SW480 (cell line): ENCODE results near the gene GPD1.

Experiments used
- DNase-seq: peaks from one replicate; pipeline ENCODE4 v3.0.0-alpha.2; 2016; ENCODE audit warnings: low spot score

The GPD1 gene

GRCh38 chr12:50101663-50102062, 2.1 kb upstream of the GPD1 start:
- peak; percentile 53 for DNase-seq

DNA sequence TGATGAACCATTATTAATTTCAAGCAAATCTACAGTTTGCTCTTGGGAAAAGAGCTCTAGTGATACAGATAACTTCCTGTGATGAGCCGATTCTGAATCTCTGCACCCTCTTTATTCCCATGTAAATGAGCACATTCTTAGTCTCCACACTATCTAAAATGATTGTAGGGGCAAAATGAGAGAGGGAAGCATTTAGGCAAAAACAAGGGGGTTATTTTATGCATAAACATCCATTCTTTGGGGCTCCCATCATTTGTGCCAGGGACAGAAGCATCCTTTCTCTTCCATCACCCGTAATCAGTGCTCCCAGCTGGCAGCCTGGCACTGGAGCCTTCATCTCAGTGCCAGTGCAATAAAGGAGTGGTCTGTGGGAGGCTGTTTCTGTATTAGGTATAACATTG, 1.7 kb upstream of the GPD1 start:
- no peak for DNase-seq

DNA sequence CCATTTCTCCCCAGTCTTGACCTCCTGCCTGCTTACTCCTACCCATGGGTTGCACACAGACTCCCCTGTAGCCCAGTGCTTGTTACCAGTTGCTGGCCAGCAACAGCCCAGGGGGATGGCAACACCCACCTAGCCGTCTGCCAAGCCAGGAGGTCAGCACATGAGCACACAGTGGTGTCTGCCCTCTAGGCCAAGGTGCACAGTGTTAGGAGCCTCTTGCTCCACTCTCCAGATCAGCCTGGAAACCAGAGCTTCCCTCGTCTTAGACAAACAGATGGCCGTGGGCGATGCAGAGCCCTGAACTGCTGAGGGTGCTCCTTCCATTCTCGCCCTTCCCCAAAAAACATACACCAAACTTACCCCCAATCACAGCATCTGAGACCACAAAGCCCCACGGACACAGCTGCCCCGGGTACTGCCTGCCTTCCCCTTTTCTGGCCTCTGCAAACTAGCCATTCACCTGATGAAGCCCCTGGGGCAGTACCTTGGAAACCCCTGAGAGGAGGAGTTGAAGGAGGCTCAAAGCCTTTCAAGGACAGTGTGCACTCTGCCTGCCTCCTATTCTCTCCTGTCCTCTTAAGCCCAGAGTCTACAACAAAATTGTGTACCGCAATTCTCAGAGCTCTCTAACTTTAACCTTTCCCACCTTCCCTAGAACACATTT, 1.0 kb upstream of the GPD1 start:
- DNase-seq: no peak

DNA sequence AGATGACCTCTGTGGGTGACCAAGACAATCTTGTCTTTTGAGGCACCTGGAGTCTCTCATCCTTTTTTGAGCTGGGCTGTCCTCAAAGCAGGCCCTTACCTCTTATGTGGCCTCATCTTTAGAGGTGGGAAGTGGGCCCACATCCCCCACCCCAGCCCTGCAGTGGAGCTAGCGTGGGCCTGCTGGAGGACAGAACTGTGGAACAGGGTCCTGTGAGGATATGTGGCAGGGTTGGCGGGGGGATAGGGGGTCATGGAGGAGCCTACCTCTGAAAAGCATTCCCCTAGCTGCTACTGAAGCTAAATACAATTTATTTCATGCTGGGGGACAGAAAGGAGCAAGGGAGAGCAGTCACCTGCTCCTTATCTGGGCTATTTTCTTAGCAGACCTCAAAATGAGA, 457 bp upstream of the GPD1 start:
- DNase-seq: no peak

DNA sequence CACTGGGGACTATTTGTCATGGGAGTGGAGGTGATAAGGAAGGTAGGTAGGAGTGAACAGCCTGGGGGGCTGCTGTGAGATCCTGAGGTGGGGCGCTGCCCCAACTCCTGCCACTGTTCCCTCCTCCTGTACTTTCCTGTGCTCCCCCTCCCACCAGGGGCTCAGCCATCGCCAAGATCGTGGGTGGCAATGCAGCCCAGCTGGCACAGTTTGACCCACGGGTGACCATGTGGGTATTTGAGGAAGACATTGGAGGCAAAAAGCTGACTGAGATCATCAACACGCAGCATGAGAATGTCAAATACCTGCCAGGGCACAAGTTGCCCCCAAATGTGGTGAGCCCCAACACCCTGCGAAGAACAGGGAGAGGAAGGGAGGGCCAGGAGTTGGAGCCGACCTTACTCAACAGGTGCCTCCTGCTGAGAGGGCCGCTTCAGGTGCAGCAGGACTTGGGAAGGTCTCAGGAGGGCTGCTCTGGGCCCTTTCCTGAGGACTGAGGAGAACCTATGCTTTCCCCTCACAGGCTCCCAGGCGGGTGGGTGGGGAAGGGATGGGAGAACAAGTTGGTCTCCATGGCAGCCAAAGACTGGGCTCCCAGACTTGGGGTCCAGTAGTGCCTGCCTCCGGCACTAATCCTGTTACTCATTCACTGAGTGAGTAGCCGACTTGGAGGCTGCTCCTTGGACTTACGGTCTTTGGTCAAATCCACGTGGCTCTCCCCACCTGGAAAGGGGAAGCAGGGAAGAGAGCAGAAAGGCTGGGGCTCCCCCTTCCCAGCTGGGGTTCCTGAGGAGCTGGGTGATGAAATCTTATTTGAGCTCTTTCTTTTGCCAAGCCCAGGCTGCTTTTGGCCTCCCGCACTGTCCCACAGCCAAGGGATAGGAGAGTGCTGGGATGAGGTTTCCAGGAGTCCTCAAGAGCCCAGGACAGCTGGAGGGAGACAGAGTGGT, 884 bp downstream of the GPD1 start:
- DNase-seq: no peak

DNA sequence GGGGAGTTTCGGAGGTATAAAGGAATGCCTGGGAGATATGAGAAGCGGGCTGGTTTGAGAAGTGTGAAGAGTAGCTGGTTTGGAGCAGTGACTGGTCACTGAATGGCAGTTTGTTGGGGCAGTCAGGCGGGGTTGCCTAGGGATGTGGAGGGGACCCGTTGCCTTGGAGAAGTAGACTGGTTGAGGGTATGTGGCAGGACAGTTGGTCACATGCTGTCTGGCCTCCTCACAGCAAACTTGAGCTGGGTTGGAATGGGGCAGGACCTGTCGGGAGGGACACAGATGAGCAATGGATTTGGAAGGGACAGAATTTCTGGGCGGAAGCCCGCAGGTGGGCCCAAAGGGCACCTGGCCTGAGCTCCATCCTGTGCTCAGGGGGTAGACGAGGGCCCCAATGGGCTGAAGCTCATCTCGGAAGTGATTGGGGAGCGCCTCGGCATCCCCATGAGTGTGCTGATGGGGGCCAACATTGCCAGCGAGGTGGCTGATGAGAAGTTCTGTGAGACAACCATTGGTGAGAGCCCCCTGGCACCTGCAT, 2.2 kb downstream of the GPD1 start:
- no peak for DNase-seq

GRCh38 chr12:50106907-50107306, 3.1 kb downstream of the GPD1 start:
- no peak for DNase-seq

- DNase-seq: no peak
Observed at GRCh38 chr12:50107416-50108268, 3.8 kb downstream of the GPD1 start.

GRCh38 chr12:50109319-50109718, 5.5 kb downstream of the GPD1 start:
- no peak for DNase-seq

DNA sequence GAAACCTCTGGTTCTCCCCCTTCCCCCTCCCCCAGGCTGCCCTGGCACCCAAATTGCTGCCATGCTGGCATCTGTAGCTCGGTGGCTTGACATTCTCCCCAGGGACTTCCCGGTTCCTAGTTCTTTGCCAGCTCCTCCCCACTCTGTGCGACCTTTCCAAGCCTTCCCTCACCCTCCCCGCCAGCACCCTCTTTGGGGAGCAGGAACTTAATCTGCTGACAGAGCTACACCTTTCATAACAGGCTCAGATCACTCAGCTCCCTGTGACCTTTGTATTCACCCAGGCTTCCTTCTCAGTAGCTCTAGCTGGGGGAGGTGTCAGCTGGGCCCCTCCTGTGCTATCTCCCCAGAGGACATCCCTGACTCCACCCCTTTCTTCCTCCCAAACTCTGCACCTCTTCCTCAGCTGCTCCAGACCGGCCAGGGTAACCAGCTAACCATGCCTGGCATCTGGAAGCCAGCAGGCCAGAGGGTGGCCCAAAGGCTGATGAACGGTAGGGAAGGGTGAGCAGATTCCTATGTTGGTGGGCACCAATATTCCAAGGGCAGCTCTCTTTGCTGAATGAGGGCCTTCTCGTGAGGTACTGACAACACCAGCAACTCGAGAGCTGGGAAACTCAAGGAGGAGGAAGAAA, 6.4 kb downstream of the GPD1 start:
- DNase-seq: peak; percentile 29

DNA sequence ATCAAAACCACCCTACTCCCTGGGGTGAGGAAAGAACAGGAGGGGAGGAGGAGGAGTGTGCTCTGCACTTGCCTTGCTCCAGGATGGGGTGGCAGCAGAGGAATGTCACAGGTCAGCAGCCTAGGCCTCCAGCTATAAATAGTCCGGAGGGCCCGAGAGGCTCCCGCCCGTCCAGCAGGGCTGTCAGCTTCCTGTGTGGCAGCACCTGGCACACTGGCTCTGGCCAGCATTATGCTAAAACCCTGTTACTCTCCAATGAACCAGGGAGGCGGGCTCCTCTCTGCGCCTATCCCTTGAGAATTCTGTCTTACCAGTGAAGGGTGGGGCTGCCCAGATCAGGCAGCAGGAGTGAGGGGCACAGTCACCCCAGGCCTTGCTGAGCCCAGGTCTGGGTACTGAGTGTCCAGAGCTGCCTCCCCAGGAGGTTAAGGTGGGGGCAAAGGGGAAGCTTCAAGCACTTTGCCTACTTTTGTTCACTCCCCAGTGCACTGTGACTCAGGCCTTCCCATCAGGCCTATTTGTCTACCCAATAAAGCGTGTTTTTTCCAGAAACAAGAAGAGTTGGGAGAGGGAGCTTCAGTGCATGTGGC, 7.0 kb downstream of the GPD1 start:
- peak; percentile 76 for DNase-seq

DNA sequence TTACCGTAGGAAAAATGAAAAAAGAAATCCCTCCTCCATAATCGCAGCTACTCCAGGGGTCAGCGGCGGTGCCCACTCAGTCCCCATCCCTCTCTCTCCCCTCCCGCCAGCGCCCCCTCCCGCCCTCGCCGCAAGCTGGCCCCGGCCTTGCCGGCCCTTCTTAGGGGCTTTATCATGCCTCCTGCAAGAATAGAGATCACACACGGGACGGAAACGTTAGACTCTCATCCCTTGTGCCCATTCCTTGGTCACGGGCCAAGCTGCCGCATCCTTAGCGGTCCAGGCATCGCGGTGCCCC, 7.5 kb downstream of the GPD1 start:
- DNase-seq: no peak

- peak; percentile 99 for DNase-seq
Observed at GRCh38 chr12:50111693-50112455, 8.1 kb downstream of the GPD1 start, which contains the start of gene COX14. COX14 (plus strand) TSS chr12:50112236; CDS start chr12:50120044, 7,808 bp downstream.

GRCh38 chr12:50112456-50113218, 8.8 kb downstream of the GPD1 start:
- DNase-seq: peak; percentile 73

- DNase-seq: no peak
Observed at GRCh38 chr12:50117057-50117622, 13.3 kb downstream of the GPD1 start.

GRCh38 chr12:50119387-50119786, 15.6 kb downstream of the GPD1 start:
- no peak for DNase-seq

DNA sequence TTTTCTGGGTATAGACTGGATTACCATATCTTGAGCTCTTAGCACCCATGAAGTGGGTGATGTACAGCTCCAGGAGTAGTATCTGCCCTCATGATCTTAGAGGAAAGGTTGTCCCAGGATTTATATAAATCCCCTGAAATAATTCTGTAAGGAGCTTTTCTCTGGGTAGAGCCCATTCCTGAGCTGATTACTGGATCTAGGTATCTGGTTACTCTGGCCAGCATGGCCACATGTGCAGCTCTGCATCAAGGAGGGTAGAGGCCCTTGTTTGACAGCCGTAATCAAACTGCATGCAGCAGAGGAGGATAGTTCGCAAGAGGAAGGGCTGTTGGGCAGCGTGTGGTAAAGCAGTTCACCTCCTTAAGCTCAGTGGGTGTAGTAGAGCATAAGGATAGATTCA, 16.7 kb downstream of the GPD1 start:
- no peak for DNase-seq

DNA sequence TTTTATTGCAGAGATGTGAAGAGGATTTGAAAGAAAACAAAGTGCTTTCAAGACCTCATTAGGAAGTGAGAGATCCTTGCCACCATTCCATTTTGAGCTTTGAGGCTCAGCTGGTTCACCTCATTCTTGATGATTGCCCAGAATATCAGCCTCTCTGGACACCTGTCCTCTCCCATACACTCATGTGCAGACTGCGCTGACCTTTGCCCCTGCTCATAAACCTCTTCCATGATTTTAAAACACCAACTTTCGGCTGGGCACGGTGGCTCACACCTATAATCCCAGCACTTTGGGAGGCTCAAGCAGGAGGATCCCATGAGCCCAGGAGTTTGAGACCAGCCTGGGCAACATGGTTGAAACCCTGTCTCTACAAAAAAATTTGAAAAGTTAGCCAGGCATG, 17.1 kb downstream of the GPD1 start:
- no peak for DNase-seq

DNA sequence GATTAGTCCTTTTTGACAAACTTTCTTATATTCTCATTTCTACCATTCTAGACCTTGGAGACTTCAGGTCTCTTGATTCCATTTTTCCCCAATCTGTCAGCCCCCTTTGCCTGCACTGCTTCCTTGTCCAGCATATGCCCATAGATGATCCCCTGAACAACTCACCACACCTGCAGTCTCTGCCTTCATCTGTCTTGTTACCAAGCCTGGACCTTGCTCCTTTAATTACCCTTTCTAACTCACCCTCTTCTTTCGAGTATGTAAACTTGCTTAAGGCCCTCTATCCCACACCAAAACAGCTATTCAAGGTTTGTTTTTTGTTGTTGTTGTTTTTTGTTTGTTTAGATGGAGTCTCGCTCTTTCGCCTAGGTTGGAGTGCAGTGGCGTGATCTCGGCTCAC, 17.8 kb downstream of the GPD1 start:
- no peak for DNase-seq

DNA sequence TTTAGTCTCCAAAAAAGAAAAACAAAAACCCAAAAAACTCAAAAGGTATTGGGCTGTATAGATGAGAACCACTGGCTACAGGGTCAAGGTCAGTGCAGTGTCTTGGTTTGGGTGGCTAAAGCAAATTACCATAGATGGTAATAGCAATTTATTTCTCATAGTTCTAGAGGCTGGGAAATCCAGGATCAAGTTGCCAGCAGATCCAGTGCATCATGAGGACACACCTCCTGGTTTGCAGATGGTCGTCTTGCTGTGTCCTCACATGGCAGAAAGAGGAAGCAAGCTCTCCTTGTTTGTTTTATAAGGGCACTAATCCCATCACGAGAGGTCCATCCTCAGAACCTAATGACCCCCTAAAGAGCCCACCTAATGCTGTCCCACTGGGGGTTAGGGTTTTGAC, 19.4 kb downstream of the GPD1 start:
- no peak for DNase-seq
